ENCODE results near the gene C1QL1.

C1QL1 gene

DNA sequence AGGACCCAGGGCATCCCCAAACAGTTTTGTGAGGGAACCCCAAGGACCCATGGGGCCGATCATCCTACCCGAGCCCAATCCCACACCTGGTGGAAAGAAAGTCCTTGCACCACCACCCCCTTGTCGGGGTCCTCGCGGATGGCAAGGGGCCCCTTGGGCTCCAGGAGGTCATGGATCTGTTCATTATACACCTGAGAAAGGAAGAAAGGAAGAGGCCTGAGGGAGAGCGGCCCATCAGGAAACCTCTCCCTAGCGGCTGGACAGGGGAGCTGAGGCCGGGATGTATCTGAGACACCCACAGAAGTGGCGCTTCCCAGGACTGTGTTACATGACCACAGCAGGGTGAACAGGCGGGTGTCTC lies 33.4 kb downstream of the C1QL1 start:
- TF ChIP-seq, protein P1, sequence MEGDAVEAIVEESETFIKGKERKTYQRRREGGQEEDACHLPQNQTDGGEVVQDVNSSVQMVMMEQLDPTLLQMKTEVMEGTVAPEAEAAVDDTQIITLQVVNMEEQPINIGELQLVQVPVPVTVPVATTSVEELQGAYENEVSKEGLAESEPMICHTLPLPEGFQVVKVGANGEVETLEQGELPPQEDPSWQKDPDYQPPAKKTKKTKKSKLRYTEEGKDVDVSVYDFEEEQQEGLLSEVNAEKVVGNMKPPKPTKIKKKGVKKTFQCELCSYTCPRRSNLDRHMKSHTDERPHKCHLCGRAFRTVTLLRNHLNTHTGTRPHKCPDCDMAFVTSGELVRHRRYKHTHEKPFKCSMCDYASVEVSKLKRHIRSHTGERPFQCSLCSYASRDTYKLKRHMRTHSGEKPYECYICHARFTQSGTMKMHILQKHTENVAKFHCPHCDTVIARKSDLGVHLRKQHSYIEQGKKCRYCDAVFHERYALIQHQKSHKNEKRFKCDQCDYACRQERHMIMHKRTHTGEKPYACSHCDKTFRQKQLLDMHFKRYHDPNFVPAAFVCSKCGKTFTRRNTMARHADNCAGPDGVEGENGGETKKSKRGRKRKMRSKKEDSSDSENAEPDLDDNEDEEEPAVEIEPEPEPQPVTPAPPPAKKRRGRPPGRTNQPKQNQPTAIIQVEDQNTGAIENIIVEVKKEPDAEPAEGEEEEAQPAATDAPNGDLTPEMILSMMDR (IDR thresholded peaks at IDR 0.05; ENCODE audit: low read depth, low read length), result no peak
- DNase-seq (ENCODE audit: extremely low read depth, low read depth), result no peak

GRCh38 chr17:44933824-44934744 lies 34.0 kb downstream of the C1QL1 start:
- TF ChIP-seq, protein P1 (IDR thresholded peaks at IDR 0.05; ENCODE audit: low read depth, low read length), result no peak
- no peak for DNase-seq (ENCODE audit: extremely low read depth, low read depth)

DNA sequence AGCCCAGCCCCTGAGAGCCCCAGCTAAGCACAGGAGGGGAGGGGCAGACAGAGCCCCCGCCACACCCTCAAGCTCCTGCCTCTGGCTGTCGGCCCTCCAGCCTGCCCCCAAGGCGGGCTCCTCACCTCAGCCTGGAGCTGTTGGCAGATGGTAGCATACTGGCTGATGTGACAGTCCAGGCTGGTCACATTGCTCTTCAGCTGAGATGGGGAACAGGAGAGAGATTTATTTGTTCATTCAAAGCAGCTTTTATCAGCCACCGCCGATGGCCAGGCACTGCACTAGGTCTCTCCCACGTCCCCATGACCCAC lies 35.4 kb downstream of the C1QL1 start:
- no peak for DNase-seq (ENCODE audit: extremely low read depth, low read depth)

DNA sequence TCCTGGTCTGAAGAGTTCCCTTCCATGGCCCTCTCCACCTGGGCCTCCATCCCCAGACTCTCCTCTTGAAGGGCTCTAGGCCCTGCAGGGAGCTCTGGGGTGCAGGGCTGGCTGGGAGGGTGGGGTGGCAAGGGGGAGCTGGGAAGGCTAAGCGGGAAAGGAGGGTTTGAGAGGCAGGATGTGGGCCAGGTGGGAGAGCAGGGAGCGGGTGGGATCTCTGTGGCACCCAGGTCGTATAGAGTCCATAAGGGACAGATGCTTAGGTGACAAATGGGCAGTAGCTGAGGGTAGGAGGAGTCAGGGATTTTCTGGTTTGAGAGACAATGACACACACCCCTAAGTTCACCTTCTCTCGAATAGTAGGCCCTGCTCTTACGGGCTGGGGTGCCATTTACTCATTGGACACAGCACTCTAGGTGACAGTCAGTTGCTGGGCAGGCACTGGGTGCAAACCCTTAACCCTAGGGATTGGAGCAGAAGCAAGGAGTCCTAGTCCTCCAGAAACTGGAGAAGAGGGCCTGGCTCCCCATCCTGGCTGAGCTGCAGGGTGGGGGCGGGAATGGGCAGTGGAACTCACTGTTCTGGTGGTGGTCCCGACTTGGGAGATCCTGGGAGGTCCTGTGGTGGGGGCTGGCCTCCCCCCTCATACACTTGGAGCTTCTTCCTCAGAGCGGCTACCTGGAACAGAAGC lies 35.9 kb downstream of the C1QL1 start:
- TF ChIP-seq, protein P1 (IDR thresholded peaks at IDR 0.05; ENCODE audit: low read depth, low read length), result no peak
- DNase-seq (ENCODE audit: extremely low read depth, low read depth), result no peak

More for the DNA sequence above, 35.4 kb downstream of the C1QL1 start:
- TF ChIP-seq, protein P1 (IDR thresholded peaks at IDR 0.05; ENCODE audit: low read depth, low read length), result no peak

DNA sequence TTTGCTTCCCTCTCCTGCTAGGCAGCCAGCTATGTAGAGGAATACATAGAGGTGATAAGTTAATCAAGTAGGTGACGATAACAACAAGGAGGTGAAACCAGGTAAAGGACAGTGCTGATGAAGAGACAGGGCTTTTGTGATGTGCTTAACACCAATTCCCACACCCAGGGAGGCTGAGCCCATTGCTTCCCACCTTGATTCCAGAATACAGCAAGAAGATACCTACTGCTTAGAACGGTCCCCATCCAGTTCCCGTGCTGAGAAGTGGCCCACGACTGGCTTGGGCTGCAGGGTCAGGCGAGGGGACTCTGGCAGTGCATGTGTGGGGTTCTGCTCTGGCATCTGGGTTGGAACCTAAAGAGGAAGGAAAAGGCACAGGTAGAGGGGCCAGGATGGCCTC lies 36.7 kb downstream of the C1QL1 start:
- TF ChIP-seq, protein P1 (IDR thresholded peaks at IDR 0.05; ENCODE audit: low read depth, low read length), result no peak
- no peak for DNase-seq (ENCODE audit: extremely low read depth, low read depth)

- no peak for DNase-seq (ENCODE audit: extremely low read depth, low read depth)
- TF ChIP-seq, protein P1 (IDR thresholded peaks at IDR 0.05; ENCODE audit: low read depth, low read length), result no peak
These were observed 37.4 kb downstream of the C1QL1 start for GRCh38 chr17:44930667-44931066.

Data from AG09319 (cell line).